GM21381 (cell line): ENCODE data around the gene SNX10.
A peak's percentile ranks its signal among the peaks of the same experiment; 100 is the strongest.

Source experiments
- ATAC-seq: cut with Tn5 transposase; IDR thresholded peaks from one replicate; pipeline ENCODE4 v1.9.1; 2021; ENCODE audit warnings: mild to moderate bottlenecking, moderate library complexity; ENCODE audit not compliant: unreplicated experiment

SNX10 gene

DNA sequence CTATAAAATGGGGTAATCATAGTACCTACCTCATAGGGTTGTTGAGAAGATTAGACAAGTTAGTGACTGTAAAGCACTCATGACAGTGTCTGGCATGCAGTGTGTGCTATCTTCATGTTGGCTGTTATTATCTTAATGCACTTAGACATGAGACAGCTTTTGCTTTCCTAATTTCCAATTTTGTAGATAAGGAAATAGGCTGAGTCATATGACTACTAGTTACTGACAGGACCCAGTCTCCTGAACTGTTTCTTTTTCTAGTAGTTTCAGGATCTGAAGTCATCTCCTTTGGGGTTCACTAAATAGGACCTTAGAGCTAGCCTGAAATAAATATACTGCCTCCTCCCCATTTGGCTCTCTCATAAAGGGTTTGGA is 74.2 kb downstream of the SNX10 start:
- ATAC-seq: no peak

DNA sequence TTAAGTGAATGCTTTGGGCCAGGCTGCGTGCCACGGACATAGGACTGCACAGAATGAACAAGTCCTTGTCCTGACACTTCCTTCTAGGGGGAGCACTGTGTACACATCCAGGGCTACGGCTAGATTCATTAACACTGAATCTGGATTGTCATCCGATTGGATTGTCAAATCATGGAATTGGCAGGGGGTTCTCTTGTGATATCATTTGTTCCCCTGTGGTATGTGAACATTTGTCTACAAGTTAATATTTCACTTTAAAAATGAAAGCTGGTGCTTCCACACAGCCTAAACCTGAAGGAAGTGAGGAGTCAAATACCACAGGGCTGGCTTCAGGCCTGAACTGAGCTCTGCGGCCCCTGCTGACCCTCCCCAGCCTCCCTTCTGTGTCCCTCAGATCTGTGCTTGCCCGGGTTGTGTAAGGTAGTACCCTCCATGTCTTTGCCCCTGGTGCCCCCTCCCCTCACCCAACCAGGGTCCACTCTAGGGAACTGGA is 75.6 kb downstream of the SNX10 start:
- ATAC-seq: no peak

DNA sequence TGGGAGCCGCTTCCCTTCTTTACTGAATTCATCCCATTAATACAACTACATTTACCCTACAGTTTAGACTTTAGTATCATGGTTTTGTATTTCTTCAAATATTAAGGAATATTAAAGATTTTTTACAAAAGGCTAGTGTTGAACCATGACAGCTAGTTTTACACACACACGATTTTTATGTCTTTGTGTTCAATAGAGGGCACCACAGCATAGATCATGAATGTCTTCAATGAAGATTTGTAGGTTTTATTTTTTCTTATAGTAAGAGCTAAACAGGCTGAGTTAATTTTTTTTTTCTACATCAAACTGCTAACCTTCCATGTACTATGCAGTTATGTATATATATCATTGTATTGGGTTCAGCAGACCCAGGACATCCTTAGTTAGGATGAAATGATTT is 76.9 kb downstream of the SNX10 start:
- ATAC-seq: no peak

DNA sequence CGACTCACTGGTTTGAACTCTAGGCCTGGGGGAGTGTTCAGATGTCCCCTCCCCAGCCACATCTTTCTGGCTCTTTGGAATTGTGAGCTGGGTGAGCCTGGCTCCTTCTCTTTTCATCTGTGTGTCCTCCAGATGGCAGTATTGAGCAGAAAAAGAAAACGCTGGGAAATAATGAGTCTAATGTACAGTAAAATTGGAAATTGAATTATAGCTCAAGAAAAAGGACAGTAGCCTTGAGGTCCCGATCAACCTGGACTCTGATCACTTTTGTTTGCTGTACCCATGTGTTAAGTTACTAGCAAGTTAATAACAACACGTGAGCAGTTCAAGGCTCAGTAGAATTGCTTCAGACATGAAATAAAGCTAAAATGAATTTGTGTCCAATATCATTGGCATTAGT is 77.9 kb downstream of the SNX10 start:
- no peak for ATAC-seq

DNA sequence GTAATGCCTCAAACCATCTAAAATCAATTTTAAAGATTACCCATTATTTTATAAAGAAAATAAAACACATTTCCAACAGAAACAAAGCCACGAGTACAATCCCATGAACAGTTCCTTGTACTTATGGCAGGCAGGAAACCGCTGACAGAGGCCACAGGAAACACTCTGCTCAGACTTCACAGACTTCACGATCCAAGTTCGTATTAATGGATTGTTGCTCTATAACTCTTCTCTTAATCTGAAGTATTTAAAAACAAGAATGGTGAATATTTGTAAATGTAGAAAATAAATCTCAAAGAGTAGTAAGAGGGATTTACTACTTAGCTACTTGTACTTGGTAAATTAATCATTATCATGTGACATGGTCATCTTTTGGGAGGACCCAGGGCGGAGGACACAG is 78.3 kb downstream of the SNX10 start:
- no peak for ATAC-seq

DNA sequence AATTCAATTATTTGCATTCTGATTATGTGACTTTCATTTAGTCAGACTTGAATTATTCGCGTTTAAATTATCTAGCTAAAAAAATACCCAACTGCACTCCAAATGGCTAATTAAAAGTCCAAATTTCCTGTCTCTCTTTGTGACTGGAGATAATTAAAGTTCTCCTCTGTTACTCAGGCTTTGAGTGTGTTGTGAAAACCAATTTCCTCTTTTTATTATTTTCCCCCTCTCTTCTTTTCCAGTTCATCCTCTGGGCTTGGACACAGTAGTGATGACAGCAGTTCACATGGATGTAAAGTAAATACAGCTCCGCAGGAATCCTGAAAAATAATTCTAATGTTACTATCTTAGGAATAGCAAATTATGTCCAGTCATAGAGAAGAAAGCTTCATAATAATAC is 80.6 kb downstream of the SNX10 start:
- ATAC-seq: no peak

DNA sequence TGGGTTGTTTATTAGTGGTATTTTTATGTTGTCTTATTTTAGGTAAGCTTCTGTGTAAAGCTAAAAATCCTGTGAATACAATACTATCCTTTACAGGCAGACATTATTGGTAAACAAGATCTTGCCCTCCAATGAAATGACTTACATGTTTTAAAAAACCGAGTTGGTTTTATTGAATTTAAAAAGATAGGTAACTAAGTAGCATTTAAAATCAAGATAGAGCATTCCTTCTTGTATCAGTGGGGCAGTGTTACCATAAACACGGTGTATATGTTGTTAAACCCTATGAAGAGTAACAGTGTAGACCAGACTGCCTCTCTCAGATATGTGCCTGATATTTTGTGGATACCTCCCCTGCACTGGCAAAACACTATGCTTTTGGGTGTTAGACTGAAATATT is 81.0 kb downstream of the SNX10 start:
- ATAC-seq: no peak

DNA sequence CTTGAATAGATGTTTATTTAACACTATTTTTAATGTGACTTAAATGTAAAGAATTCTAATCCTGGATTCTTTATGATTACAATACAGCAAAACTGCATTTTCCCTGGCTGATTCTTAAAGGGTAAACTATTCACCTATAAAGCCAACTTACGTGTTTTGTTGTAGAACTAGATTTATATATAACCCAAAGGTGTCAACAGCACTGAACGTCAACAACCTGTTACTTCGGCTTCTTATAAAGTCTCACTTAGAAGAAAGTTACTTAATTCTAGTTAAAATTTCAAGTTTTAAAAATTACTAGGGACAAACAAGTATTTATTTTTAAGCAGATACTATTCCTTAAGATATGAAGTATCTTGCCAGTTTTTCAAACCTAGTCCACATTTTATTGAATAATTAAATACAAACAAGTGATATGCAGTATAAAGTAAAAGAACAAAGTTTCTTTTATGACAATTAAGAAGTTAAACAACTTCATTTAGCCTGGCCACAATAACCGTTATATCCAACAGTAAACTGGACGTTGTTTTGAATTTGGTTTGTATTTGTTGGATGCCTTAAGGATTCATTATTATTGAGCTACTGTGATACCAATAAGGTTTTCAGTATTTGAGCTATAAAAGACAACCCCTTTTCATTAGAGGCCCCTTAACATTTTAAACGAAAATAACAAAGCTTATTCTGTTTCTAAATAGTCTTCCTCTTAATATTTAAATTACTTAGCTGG is 83.1 kb downstream of the SNX10 start:
- no peak for ATAC-seq

DNA sequence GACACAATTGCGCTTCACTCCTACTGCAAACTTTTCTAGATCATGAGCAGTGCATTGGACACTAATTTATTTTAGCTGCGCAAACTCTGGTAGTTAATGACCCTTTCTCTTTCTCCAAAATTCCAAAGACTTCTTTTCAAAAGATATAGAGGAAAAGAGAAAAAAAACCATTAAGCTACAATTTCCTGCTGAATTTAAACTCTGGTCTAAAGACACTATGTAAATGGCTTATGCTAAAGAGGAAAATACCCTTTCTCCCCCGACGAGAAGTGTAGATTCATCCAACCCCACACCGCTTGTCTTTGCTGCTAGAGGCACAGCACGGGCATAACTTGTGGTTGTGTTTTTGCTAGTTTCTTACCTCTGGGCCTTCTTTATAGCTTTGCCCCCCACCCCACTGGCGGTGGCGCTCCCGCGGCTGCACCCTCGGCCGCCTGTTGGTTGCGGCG is 84.1 kb downstream of the SNX10 start:
- ATAC-seq: peak; percentile 13

DNA sequence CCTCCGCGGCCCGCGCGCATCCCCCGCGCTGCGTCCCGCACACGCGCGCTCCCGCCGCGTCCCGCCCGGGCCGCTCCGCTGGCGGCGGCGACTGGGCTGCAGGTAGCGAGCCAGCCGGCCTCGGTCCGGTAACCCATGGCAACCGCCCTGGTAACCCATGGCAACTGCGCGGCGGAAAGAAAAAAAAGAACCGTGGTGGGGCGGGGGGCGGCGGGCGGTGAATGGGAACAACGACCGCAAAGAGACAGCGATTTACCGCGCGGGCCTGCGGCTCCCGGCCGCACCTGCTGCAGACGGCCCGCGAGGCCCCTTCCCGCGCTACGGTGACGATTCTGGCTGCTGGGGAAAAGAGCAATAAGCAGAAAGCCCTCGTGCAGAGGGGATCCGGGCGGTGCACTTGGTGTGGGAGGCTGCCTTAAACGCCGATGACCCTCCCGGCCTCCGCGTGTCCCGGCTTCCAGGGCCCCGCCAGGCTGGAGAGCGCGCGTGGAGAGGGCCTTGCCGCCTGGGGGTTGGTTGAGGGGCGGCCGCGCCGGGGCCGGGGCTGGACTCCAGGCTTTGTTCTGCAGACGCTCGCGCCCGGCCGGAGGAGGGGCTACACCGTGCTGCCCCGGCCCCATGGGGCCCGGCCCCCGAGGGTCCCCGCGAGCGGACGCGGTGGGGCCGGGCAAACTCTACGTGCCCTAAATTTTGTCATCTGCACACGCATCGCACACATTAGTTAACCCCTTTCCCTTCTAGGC is 84.7 kb downstream of the SNX10 start:
- ATAC-seq: peak; percentile 37

DNA sequence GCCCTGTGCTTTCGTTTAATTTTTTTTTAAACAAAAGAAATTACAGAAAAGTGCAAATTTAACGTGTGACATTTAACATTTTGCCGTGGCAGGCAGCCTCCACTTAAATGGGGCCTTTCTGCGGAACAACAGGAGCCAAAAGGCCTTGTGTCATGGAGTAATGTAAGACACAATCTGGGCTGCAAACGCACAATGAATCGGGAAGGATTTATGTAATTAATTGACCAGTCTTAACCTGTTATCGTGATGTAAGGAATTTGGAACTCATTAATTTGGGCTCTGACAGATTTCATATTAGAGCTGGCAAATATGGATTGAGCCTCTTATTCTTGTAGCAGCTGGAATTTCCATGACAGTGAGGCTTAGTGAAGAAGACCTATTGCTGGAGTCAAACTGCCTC is 86.4 kb downstream of the SNX10 start:
- ATAC-seq: no peak

DNA sequence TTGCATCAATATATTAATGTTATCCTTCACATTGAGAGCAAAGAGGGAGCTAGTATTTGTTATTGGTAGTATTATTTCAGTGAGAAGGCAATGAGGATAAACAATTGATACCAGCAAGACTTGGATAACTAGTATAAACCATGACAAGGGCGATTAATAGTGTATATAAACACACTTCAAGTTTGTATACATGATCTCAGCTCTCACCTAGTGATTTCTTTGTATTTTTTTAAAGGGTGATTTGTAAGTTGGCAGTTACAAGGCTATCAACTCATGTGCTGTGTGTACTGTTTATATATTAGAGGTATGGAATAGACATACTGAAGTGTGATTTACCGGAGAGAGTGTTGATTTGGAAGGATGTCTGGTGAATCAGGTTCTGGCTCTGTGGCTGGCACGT is 88.0 kb downstream of the SNX10 start:
- ATAC-seq: no peak

DNA sequence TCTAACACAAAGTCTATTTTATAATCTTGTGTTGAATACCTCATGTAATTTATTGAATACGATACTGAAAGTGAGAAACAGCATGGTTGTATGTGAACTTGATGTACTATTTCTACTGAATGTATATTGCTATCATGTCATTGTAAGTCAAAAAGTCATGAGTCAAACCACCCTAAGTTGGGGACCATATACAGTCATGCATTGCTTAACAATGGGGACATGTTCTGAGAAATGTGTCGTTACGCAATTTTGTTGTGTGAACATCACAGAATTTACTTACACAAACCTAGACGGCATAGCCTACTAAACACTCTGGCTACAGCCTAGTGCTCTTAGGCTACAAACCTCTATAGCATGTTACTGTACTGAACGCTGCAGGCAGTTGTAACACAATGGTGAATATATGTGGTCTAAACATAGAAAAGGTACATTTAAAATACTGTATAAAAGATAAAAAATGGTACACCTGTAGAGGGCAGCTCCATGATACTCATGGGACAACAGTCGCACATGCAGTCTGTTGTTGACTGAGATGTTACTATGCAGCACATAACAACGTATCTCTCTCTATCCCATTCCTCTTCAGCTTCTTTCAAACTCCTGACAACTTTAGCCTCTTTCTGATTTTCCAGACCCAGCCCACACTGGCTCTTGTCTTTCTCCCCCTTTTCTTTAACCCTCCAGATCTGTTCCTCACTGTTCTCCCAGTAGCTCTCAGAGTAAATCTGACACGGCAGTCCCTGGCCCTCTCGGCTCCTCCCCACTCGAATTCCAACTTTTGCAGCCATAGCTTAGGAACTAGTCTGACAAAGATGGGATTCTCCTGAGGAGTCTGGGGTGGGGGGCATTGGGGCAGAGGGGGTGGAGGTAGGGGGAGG is 90.1 kb downstream of the SNX10 start:
- no peak for ATAC-seq

DNA sequence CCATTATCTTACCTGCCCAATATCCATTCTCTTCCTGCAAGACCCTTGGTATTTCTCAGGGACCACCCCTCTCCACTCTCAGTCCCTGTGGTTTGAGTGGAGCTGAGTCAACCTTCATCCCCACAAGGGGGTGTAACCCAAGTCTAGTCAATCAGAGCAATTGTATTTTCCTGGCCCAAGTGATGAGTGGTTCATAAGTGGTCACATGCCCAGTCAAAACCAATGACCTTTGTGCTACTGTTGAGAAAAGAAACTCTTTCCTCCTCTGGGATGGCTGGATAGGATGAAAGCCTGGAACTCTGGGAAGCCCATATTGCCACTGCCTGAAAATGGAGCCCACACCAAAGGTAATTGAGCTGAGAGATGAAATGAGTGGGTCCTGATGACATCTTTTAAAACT is 93.6 kb downstream of the SNX10 start:
- ATAC-seq: no peak

DNA sequence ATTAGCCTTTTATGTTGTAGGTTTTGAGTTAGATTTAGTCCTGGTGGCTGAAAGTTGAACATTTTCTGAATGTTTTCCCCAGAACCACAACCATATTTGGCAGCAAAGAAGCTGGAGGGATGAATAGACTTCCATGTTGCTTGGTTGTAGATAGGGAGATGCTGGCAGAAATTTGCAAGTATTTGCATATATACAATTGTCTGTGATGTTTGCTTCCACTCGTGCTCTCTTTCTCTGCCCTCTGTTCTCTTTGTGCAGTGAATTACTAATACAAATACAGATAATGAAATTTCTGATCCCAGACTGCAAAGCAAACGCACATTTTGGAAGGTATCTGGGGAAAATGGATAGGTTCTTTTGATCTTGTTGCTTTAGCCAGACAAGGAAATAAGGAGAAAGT is 96.1 kb downstream of the SNX10 start:
- no peak for ATAC-seq

DNA sequence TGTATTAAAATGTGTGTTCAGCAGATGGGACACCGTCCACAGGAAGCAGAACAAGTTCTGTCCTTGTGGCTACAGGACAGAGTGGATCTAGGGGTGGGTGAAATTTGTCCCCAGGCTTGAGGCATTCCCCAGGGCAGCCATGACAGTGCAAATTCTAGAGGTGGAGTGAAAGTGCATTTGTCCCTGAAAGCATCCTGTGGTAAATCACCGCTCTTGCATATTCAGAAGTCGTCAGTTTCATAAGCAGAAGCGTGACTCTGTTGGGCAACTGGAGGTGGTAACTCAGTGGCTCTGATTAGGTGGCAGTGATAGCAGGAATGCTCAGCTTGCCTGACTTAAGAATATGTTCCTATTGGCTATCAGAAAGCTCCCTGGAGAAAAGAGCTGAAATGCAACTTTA is 96.6 kb downstream of the SNX10 start:
- ATAC-seq: no peak

DNA sequence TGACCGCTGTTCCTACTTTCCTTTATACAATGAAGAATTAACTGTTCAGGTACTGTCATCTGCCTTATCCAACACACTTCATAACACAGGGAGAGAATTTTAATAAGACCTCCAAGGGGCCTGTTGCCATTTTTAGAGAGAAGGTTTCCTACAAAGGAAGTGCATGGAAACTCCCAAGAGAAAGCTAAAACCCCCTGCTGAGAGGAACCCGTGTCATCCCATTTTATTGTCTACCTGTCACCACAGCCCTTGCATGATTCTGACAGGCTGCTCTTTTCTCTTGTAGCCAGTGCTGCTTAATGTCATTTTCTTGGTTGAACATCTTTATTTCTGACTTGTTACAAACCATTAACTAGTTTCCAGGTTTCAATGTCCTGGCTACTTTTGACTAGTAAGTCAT is 98.4 kb downstream of the SNX10 start:
- ATAC-seq: no peak

DNA sequence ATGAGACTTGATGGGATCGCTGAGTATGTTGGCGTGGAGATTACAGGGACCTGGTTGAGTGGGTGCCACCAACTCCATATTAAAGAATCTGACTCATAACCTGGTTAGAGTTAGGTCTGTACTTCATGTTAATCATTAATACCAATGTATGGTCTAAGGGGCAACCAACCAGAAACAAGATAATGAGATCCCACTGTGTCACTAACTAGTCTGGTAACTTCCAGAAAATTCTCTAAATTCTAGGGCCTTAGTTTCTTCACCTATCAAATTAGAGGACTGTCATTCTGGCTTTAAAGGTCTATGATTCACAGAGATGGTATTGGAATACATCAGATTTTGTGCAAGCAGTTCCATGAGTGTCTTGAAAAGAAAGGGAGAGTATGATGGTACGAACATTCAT is 102.2 kb downstream of the SNX10 start:
- no peak for ATAC-seq

DNA sequence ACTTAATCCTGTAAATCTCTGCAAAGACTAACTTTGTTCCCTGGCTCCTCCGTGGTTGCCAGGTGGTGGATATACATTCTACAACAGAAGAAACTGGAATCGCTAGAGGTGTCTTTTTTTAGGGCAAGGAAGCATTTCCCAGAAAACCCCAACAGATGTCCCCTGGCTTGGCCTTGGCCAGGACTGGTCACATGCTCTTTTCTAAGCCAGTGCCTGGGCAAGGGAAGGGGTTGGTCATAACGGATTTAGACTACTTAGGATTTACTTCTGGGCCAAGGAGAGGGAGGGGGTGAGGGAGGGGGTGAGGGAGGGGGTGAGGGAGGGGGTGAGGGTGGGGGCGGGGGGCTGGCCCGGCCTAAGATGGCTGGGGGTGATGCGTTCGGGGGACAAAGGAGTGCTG is 105.7 kb downstream of the SNX10 start:
- ATAC-seq: no peak

DNA sequence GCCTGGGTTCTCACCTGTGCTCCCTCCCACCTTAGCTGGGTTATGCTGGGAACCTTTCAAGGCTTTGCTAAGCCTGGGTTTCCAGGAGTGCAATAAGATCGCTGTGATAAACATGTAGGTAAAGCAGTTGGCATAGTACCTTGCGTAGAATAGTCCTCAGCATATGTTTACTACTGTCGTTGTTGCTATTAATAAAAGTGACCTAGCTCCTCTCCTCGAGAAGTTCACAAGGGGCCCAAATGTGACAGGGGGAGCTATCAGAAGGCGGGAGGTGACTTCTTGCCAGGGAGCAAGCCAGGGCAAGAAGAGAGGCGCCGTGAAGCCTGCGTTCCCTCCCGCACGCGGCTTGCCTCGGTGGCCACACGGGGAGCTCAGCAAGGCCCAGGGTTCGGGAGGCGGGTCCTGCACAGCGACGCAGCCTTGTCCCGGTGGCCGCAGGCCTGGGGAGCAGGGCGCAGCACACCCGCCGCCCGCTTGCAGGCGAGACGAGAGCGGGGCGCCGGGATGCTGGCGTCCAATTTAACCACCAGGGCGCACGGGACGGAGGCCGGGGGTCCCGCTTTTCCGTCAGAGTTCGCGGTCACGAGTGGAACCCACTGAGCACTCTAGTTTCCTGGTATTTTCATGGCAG is 106.2 kb downstream of the SNX10 start:
- ATAC-seq: peak; percentile 31

DNA sequence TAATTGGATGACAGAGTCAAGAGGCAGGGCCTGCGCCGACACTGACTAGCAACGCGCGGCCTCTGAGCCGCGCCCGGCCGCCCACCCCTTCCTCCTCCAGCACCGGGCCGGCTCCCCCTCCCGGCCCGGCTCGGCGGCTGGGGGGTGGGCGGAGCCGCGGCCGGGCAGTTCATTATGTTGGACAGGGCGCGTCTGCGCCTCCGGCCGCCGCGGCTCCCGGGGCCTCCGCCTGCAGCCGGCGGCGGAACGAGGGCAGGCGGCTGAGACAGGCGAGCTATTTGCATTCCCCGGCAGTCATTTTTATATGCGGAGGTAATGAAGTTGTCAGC is 106.7 kb downstream of the SNX10 start:
- ATAC-seq: peak; percentile 45
